HUDEP-2 (cell line): ENCODE data around the gene TTC34.

ENCODE experiments used
- DNase-seq, 76 experiments: peaks; one replicate each; lab custom pipeline; 2025; ENCODE audit not compliant: unreplicated experiment in 76 of 76; lab: John Stamatoyannopoulos, UW

TTC34 gene

GRCh38 chr1:2829846-2830615 is 28.5 kb upstream of the TTC34 start:
- DNase-seq = no peak

GRCh38 chr1:2828586-2829250 is 27.2 kb upstream of the TTC34 start:
- DNase-seq = no peak

GRCh38 chr1:2826736-2827292 is 25.3 kb upstream of the TTC34 start:
- DNase-seq = no peak

GRCh38 chr1:2826316-2826715 is 24.8 kb upstream of the TTC34 start:
- DNase-seq = no peak

- no peak for DNase-seq
These were observed 24.1 kb upstream of the TTC34 start for GRCh38 chr1:2825487-2826189.

GRCh38 chr1:2824999-2825398 is 23.5 kb upstream of the TTC34 start:
- DNase-seq = no peak

- no peak for DNase-seq
These were observed 22.6 kb upstream of the TTC34 start for GRCh38 chr1:2823921-2824610.

- DNase-seq = no peak
These were observed 21.2 kb upstream of the TTC34 start for GRCh38 chr1:2822621-2823145.

GRCh38 chr1:2821966-2822620 is 20.6 kb upstream of the TTC34 start:
- peak in 18 of 76 experiments; percentile 2 to 46 (median 10) for DNase-seq

- no peak for DNase-seq
These were observed 20.0 kb upstream of the TTC34 start for GRCh38 chr1:2821373-2821955.

- DNase-seq = no peak
These were observed 19.4 kb upstream of the TTC34 start for GRCh38 chr1:2820731-2821372.

GRCh38 chr1:2819831-2820730 is 18.6 kb upstream of the TTC34 start:
- DNase-seq = no peak

- no peak for DNase-seq
These were observed 17.9 kb upstream of the TTC34 start for GRCh38 chr1:2819429-2819828.

GRCh38 chr1:2817784-2818564 is 16.5 kb upstream of the TTC34 start:
- no peak for DNase-seq

GRCh38 chr1:2816786-2817185 is 15.3 kb upstream of the TTC34 start:
- no peak for DNase-seq

- no peak for DNase-seq
These were observed 14.1 kb upstream of the TTC34 start for GRCh38 chr1:2815551-2815950.

- no peak for DNase-seq
These were observed 13.1 kb upstream of the TTC34 start for GRCh38 chr1:2814511-2815075.
